Inferior parietal cortex (tissue), 1 donor: ENCODE measurements around the gene PFKFB1.

Experiments used
- DNase-seq: peaks from one replicate; pipeline ENCODE4 v3.0.0-alpha.2; 2016; ENCODE audit errors: extremely low spot score

The PFKFB1 gene

DNA sequence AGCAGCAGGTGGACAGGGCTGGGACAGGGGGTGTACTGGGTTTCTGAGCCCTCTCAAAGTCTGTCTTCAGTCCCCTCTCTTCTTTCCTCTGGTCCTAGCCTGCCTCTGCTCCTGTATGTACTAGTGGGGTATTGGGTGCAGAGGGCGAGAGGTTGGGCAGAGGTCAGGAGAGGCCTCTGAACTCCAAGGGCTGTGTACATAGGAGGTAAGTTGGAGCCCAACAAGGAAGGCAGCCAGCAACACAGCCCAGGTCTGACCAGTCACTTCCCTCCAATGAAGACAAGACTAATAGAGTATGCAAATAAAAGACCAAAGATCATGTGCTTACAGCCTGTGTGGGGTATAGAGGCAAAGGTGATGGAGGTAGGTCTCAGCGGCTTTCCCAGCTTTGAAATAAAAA, at the start of gene PFKFB1:
TSS of gene PFKFB1 (minus strand) at position 90 of the 400 bp plus-strand sequence. CDS start 181 bp downstream, outside the sequence.
- DNase-seq, result no peak

- DNase-seq, result no peak
These were observed 47.5 kb upstream of the PFKFB1 start for GRCh38 chrX:55041514-55041913.

DNA sequence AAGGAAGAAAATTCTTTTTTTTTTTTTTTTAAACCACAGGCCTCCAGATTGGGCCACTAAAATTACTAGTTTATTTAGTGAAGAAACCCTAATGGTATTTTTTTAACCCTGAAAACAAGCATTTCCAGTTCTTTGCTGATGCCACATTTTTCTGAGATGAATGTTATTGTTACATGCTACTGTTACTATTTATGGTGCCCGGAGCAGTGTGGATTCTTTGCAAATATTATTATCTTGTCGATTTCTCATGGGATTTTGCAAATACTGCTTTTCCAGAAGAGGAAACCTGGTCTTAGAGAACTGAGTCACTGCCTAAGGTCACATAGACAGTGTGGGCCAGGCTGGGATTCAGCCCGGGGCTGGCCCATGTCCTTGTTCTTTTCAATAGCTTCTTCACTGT, 45.5 kb upstream of the PFKFB1 start:
- no peak for DNase-seq

- no peak for DNase-seq
These were observed 39.4 kb upstream of the PFKFB1 start for GRCh38 chrX:55033429-55033828.

GRCh38 chrX:55030271-55031205, 36.5 kb upstream of the PFKFB1 start, which contains the start of gene ALAS2:
Gene ALAS2, minus strand, starts transcription at chrX:55030977. Its CDS starts 4,977 bp downstream, at chrX:55026000.
- no peak for DNase-seq

GRCh38 chrX:55029291-55029690, 35.3 kb upstream of the PFKFB1 start:
- DNase-seq, result no peak

GRCh38 chrX:55028611-55029010, 34.6 kb upstream of the PFKFB1 start:
- no peak for DNase-seq

DNA sequence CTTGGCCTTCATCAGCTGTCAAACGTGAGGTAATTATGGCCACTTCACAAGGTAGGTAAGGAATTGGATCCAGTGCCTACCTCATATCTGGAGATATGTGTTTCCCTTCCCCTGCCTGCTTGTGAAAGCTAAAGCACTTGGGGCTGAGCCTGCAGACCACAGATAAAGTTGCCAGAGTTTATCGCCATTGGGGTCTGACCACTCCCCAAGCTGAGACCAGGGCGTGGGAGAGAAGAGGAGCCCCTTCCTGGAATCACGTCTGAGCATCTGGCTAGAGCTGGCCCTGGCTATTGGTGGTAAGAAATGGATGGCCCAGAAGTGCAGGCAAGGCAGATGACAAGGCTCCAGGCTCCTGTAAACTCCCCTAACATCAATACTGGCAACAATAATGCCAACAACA, 34.1 kb upstream of the PFKFB1 start:
- DNase-seq, result no peak

DNA sequence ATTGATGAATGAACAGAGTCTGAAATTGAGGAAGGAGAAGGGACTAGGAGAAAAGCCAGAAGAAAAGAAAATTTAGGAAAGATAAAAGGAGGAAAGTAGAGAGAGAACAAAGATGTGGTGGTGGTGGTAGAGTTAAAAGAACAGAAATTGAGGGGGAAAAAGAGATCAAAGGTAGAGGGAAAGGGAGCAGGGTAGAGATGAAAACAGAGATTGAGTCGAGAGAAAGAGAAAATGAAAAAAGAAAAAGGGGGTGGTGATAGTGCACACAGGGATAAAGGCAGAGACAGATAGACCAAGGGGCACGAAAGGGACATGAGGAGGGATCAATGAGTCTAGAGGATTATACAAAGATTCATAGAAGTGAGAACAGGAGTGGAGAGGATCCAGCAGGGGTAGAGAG, 32.9 kb upstream of the PFKFB1 start:
- DNase-seq, result no peak

DNA sequence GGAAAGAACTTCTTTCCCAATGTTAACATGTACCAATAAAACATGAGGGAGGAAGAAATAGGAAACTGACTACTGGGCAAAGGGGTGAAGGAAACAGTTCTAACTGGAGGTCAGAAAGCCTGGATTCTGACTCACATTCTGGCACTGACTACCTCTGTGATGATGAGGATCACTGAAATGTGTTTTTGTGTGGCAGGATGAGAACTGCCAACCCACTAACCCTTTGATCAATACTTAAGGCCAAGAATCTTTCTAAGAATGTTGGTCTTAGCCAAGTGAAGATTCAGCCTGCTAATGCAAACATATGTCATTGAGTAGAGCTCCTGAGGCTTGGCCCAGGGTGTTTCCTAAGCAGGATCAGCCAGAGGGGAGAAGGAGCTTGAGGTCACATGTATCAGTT, 32.2 kb upstream of the PFKFB1 start:
- no peak for DNase-seq

GRCh38 chrX:55014897-55015299, 20.9 kb upstream of the PFKFB1 start:
- no peak for DNase-seq

- no peak for DNase-seq
These were observed 17.3 kb upstream of the PFKFB1 start for GRCh38 chrX:55011294-55011693.

GRCh38 chrX:55008571-55009358, 14.8 kb upstream of the PFKFB1 start:
- peak; percentile 2 for DNase-seq

DNA sequence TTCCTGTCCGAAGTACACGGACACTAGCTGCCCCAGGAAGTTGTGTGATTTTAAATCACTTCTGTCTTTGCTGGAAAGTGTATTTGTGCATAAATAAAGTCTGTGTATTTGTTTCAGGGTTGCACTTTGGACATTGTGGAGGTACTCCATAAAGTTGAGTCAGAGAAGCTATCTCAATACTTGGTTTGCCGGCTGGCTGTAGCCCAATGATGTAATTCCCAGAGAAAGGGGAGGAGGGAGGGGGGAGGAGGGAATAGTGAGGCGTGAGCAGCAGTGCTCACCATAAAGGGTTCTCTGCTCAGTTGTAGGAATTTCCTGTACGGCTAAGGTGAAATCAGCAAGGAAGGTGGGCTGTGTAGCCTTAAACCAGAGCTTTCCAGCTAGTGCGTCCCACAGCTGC, 13.7 kb upstream of the PFKFB1 start:
- DNase-seq, result no peak

- DNase-seq, result no peak
These were observed 13.0 kb upstream of the PFKFB1 start for GRCh38 chrX:55006827-55007621.

DNA sequence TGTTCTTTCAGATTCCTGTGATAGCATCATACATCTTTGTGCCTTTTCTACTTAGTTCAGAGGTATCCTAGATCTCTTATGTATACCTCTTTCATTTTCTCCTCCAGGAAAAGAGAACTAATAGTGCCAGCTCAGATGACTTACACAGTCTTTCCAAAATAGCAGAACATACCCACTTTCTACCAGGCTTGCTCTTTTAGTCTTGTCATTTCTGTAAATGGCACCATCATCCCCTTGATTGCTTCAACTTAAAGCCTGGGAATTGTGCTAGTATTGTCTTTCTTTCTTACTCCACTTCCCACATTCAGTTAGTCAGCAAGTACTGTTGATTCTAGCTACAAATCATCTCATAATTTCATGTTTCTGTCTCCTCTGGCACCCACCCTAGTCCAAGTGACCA, 11.3 kb upstream of the PFKFB1 start:
- no peak for DNase-seq

GRCh38 chrX:55004231-55004630, 10.2 kb upstream of the PFKFB1 start:
- DNase-seq, result no peak

- DNase-seq, result peak; percentile 91
These were observed 6.0 kb upstream of the PFKFB1 start, which contains the start of gene APEX2 for GRCh38 chrX:54999717-55000598. Gene APEX2, plus strand, starts transcription at chrX:55000363. Its CDS starts 60 bp downstream, at chrX:55000423.

GRCh38 chrX:54995621-54996020, 1.6 kb upstream of the PFKFB1 start:
- no peak for DNase-seq

DNA sequence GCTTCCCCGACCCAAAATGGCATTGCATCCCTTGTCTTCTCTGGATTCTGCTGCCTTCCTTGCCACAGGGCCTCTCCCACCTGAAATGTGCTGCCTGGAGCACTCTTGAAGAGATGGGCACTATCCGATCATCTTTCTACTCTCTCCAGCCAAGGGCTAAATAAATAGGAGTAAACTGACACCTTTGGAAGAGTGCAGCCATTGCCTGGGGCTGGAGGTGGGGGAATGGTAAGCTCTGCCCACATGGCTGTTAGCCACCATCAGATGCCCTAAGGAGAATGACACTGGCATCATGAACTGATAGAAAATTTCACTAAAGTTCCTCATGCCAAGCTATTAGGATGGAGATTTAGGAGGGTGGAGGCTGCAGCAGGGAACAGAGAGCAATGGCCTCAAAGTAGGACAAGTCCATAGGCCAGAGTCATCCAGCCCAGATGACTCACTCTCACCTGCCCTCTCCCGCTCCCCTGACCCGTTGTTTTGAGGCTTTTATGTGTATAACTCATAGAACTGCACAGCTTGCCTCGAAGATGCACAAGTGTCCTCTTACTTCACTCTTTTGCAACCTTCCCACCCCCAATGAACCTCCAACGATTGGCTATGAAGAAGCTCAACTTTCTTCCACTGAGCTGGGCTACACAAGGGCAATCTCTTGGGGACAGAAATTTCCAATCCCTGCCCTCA, 822 bp upstream of the PFKFB1 start:
- no peak for DNase-seq
